Endothelial cell of umbilical vein (primary cell): ENCODE measurements around the gene ZNF276.

Source experiments
- CTCF ChIP-seq, 2 donors: IDR thresholded peaks; 1 replicate in 1 of 2; 2 replicates in 1 of 2; pipeline ENCODE4 v1.5.1; 2011; ENCODE audit warnings: low read length in 2 of 2, mild to moderate bottlenecking in 2 of 2, moderate library complexity in 2 of 2, control low read depth in 1 of 2, inconsistent platforms in 1 of 2, low read depth in 1 of 2; ENCODE audit not compliant: insufficient read depth in 1 of 2; ENCODE audit errors: extremely low read depth in 1 of 2
- MAX ChIP-seq: IDR thresholded peaks from 2 replicates; pipeline ENCODE4 v1.6.1; 2011; ENCODE audit not compliant: insufficient read depth, insufficient read length

GRCh38 chr16:89693931-89694783, 27.2 kb upstream of the ZNF276 start:
- TF ChIP-seq CTCF (IDR thresholded peaks at IDR 0.05; ENCODE audit: extremely low read depth in 1 of 2, insufficient read depth in 1 of 2, low read depth in 1 of 2, low read length in 2 of 2) = no peak
- no peak for TF ChIP-seq MAX
